Measurements from ENCODE around the gene ADCY7.

DNA sequence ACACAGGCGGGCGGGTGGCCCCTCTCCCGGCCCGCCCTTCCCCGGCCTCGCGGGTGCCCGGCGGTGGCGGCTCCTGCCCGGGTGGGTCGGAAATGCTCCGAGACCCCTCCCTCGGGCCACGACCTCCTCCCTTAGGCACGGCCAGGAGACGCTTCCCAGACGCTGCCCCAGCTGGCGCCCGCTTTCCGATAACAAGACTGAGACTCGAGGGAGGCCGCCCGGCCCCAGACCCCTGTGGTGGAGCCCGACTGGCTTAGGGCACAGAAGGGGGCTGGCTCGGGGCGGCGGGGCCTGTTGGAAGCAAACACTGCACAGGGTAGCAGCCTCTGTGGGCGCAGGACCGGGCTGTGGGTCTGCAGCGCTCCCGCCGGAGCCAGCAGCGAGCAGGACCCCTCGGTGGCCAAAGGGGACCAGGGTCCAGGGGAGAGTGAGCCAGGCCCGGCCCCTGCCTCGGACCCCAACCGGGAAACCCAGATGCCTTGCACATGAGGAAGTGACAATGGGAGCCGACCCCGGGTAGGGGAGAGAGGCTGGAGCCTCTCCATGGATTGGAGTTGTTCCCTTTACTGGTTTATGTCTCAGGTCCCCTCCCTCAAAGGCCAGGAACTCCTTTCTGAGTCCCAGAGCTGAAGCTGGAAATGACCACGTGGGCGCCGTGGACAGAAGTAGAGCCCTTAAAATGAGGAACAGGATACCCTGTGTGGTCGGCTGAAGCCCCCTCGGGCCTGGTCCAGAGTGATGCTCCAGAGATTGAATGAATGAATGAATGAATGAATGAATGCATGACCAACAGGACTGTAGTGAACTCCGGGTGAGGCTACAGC, 19.8 kb upstream of the ADCY7 start:
- TF ChIP-seq CTCF (IDR thresholded peaks at IDR 0.05) (no peak), POLR2A (IDR thresholded peaks at IDR 0.05) (no peak), EP300 (IDR thresholded peaks at IDR 0.05; ENCODE audit: low read depth) (no peak)
